Measurements from ENCODE around the gene KIDINS220. TPM values are rescaled to one million over a fixed set of nuclear protein-coding genes. Genes with fewer than 3 reads are reported as not detected.

Gene KIDINS220
- total and polyA plus RNA-seq, 2 of the 13 experiments (the other 11 are each of a cell fraction or from before 2014, with no cell fraction given) = 25.2 to 32.3 TPM

DNA sequence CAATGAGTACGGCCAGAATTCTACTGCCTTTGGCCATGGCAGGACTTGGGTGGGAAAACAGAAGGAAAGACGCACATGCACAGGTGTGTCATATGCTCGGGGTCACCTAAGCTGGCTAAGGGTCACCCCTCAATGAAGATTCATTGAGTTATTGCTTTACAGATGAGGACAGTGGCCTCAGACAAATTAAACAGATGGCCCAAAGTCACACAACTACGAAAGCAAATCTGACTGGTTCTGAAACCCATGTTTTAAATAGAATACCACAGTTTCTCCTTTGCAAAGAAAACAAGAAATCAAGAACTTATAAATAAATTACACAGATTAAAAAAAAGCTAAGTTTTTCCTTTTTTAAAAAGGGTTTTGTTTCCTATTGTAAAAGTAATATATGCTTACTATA is 85.0 kb downstream of the KIDINS220 start:
- intact Hi-C loops (cut with micrococcal nuclease; ENCODE audit: unreplicated experiment) (no loop called here), in situ Hi-C loops (cut with HindIII; ENCODE audit: extremely low pct_ligation_motif_present, low pct_unique_long_range_greater_than_20kb) (no loop called here)
- H3K4me2 ChIP-seq (ENCODE audit: low read depth, low read length) = no peak overlapping the region
- H3K9ac ChIP-seq (ENCODE audit: insufficient read depth, low read depth, low read length) = no peak overlapping the region
- CTCF ChIA-PET (ENCODE audit: low intra/inter-chr PET ratio, low total read pairs) = no interaction called here
- DNase-seq (ENCODE audit: low spot score) (no peak), ATAC-seq (no peak), FAIRE-seq (no peak)
- no peak overlapping the region for H3K4me3 ChIP-seq (replicated peaks in 1 of 3; ENCODE audit: insufficient read depth in 1 of 3, low read depth in 2 of 3, low read length in 3 of 3)
- peaks cover 3 to 8% of the 10 kb centered on the region in 2 experiments for H3K36me3 ChIP-seq (replicated peaks in 1 of 2; ENCODE audit: control insufficient read depth in 1 of 2, insufficient read depth in 2 of 2, low read length in 2 of 2)
- H3K27me3 ChIP-seq (ENCODE audit: control insufficient read depth in 1 of 2, insufficient read depth in 2 of 2, low read length in 2 of 2) = no peaks in the 10 kb centered on the region
- 97% methylated on average over 4 of the region's 4 CpGs for WGBS (ENCODE audit: low lambda C conversion rate)
- H4K20me1 ChIP-seq (ENCODE audit: insufficient read depth, low read length) = no peaks in the 10 kb centered on the region
- no peak overlapping the region for H3K27ac ChIP-seq (ENCODE audit: extremely low read length, insufficient read depth, low read length)
- BruUV-seq (replicated peaks) = no TSS peak
- POLR2A ChIA-PET = no interaction called here
- TF ChIP-seq ZFP36L2 (CRISPR knock-in tag; IDR thresholded peaks at IDR 0.05) = no peak
- TF ChIP-seq ZMYM3 (CRISPR knock-in tag; IDR thresholded peaks at IDR 0.05) = no peak
- no peak for TF ChIP-seq KDM4B (CRISPR knock-in tag; IDR thresholded peaks at IDR 0.05)
- TF ChIP-seq CENPT (CRISPR knock-in tag; IDR thresholded peaks at IDR 0.05; ENCODE audit: low read depth) = no peak
- TF ChIP-seq ZNF792 (CRISPR knock-in tag; IDR thresholded peaks at IDR 0.05) = no peak
- TF ChIP-seq, protein P1, sequence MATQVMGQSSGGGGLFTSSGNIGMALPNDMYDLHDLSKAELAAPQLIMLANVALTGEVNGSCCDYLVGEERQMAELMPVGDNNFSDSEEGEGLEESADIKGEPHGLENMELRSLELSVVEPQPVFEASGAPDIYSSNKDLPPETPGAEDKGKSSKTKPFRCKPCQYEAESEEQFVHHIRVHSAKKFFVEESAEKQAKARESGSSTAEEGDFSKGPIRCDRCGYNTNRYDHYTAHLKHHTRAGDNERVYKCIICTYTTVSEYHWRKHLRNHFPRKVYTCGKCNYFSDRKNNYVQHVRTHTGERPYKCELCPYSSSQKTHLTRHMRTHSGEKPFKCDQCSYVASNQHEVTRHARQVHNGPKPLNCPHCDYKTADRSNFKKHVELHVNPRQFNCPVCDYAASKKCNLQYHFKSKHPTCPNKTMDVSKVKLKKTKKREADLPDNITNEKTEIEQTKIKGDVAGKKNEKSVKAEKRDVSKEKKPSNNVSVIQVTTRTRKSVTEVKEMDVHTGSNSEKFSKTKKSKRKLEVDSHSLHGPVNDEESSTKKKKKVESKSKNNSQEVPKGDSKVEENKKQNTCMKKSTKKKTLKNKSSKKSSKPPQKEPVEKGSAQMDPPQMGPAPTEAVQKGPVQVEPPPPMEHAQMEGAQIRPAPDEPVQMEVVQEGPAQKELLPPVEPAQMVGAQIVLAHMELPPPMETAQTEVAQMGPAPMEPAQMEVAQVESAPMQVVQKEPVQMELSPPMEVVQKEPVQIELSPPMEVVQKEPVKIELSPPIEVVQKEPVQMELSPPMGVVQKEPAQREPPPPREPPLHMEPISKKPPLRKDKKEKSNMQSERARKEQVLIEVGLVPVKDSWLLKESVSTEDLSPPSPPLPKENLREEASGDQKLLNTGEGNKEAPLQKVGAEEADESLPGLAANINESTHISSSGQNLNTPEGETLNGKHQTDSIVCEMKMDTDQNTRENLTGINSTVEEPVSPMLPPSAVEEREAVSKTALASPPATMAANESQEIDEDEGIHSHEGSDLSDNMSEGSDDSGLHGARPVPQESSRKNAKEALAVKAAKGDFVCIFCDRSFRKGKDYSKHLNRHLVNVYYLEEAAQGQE (IDR thresholded peaks at IDR 0.05; ENCODE audit: borderline replicate concordance in 1 of 2, low read depth in 1 of 2, low read length in 2 of 2) = no peak
- no peak for TF ChIP-seq MAZ (IDR thresholded peaks at IDR 0.05; ENCODE audit: borderline replicate concordance, low read depth, low read length)
- TF ChIP-seq MAZ (CRISPR knock-in tag; IDR thresholded peaks at IDR 0.05; ENCODE audit: low read depth) = no peak
- TF ChIP-seq NCOA2 (CRISPR knock-in tag; IDR thresholded peaks at IDR 0.05) = no peak
- H2AFZ ChIP-seq (ENCODE audit: low read length) = no peak overlapping the region
- no peaks in the 10 kb centered on the region for H3K4me1 ChIP-seq (ENCODE audit: insufficient read depth, low read length)
- H3K9me3 ChIP-seq (ENCODE audit: low read length) = peaks cover 16% of the 10 kb centered on the region
- H3K79me2 ChIP-seq (ENCODE audit: insufficient read depth, low read length) = no peaks in the 10 kb centered on the region

Data from HepG2 (cell line).